Islet precursor cell (in vitro differentiated cells): Measurements from ENCODE around the gene RIMS1.
"Not testable (repeated sequence)": the region's sequence is repeated elsewhere in the genome, so short reads cannot be mapped to it uniquely, and the experiment has no call there.

Experiments used
- DNase-seq: peaks from one replicate; pipeline ENCODE4 v3.0.0-alpha.2; 2018

Gene RIMS1

GRCh38 chr6:71983131-71983530, 96.8 kb downstream of the RIMS1 start:
- DNase-seq = no peak

DNA sequence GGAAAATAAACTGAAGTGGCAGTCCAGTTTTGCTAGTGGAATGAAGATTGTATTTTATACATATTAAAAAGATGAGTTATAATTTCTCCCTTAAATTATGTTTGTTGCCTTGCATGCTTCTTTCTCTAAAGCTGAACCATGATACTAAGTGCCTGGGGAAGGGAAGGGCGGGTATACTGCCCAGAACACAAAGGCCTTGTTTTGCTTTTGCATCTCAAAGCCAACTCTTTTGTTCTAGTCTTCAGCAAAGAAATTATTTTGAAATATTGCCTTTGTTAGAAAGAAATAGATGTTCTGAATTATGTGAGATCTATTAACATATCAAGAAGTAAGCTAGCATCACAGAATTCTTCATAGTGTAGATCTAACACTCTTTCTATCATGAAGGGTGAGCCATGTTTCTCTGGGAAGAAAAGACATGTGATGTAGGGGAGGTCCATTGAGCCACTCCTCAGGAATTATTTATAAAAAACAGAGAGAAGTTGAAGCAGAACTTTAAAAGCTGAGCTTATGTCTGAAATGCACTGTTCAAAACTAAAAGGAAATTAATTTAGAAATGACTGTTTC, 108.4 kb downstream of the RIMS1 start:
- no peak for DNase-seq

- DNase-seq = no peak
Observed at GRCh38 chr6:71997341-71997740, 111.0 kb downstream of the RIMS1 start.

DNA sequence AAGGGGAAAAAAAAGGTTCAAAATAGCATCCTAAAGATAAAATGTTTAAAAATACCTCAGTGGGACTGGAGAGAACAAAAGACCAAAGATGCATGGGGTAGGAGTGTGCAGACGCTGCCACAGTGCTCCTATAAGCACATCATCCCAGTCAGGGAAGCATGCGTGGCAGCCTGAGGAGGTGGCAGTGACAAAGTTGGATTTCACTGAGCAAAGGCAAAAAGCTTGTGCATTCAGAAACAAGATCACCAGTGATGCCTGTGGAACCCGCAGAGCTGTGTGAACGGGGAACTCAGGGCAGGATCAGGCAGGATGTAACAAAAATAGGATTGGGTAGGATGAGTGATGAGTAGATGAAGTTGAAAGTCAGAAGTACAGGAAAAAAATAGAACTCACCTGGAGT, 116.1 kb downstream of the RIMS1 start:
- DNase-seq = no peak

DNA sequence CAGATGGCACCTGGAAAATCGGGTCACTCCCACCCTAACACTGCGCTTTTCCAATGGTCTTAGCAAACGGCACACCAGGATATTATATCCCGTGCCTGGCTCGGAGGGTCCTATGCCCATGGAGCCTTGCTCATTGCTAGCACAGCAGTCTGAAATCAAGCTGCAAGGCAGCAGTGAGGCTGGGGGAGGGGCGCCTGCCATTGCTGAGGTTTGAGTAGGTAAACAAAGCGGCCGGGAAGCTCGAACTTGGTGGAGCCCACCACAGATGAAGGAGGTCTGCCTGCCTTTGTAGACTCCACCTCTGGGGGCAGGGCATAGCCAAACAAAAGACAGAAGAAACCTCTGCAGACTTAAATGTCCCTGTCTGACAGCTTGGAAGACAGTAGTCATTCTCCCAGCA, 120.2 kb downstream of the RIMS1 start:
- not testable (repeated sequence) for DNase-seq

DNA sequence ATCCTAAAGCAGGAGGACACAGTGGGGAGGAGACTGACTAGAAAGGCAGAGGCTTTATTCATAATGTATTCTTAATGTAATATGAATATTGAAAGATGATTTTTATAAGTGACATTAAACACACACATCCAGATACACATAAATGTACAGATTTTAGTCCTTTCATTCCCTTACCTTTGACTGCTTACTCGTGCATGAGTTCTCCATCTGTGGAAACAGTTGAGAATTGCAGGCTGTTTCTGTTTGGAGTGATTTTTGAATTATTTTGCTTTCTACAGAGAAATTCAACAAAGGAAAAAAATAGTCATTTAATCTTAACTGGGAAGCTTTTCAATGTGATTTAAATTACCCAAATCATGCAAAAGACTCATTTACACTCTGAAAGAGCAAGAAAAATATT, 136.5 kb downstream of the RIMS1 start:
- no peak for DNase-seq

GRCh38 chr6:72031471-72031870, 145.1 kb downstream of the RIMS1 start:
- no peak for DNase-seq

DNA sequence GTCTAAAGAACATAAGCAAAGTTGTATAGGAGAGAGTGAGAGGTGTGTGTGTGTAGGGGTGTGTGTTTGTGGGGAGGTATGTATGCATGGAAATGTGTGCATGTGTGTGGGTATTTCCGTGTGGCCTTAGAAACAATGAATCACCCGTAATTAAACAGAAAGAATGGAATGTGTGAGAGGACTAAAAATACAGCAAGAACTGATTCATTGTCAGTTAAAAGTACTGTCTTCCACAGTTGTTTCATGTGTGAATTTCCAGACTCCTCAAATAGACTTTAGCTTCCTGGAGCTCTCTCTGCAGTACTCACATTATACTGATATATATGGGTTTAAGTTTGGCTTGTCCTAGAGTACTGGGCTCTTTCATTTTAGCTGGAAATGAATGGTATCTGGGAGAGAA, 145.7 kb downstream of the RIMS1 start:
- no peak for DNase-seq

GRCh38 chr6:72035486-72035885, 149.1 kb downstream of the RIMS1 start:
- DNase-seq = no peak

- DNase-seq = no peak
Observed at GRCh38 chr6:72035966-72036365, 149.6 kb downstream of the RIMS1 start.

GRCh38 chr6:72037006-72037405, 150.7 kb downstream of the RIMS1 start:
- DNase-seq = no peak

DNA sequence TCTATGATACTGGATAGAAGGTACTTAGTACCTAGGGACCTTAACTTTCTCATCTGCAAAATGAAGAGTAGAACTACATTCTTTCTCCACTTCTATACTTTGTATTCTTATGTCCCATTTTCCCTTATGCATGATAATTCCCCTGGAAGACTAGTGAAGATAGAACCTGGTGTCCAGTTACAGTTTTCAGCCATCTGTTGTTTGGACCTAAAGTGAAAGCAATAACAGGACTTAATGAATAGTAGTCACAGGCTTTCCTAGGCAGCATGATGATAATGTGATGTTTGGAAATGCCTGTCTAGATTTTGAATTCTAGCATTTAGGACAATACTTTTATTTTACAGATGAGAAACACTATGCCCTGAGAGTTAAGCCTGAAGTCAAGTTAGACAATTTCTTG, 153.8 kb downstream of the RIMS1 start:
- DNase-seq = no peak

DNA sequence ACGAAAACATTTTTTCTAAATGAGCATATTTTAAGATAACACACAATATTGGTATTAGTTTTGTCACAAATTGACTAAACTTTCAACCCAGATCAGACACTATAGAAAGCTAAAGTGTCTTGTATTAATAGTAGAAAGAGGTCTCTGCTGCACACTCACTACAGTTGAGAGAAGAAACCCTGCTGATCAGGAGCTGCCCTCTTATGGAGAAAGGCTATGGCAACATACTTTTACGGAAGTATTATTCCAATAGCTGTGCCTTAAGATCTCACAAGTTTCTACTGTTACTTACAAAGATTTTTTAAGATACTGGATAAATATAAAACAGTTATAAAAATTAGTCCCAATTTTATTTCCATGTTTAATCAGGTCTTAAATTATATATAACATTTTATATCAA, 155.7 kb downstream of the RIMS1 start:
- no peak for DNase-seq

DNA sequence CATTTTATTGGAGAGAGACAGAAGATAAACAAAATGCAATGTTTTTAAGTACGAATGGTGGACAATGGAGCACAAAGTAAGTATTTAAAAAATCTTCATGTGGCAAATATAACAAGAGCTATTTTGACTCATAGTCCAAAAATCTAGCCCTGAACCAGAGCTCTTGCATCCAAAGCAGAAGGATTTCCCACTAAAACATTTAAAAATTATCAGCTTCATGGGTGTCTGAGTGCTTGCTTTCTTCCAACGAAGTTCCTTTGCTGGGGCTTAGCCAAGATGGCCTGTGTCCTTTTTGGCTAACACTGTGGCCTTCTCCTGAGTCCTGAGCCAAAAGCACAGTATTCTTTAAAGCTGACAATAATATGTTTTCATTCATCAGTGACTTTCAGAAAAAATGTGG, 161.7 kb downstream of the RIMS1 start:
- no peak for DNase-seq

- no peak for DNase-seq
Observed at GRCh38 chr6:72049376-72049775, 163.0 kb downstream of the RIMS1 start.

GRCh38 chr6:72061286-72061685, 174.9 kb downstream of the RIMS1 start:
- DNase-seq = no peak

DNA sequence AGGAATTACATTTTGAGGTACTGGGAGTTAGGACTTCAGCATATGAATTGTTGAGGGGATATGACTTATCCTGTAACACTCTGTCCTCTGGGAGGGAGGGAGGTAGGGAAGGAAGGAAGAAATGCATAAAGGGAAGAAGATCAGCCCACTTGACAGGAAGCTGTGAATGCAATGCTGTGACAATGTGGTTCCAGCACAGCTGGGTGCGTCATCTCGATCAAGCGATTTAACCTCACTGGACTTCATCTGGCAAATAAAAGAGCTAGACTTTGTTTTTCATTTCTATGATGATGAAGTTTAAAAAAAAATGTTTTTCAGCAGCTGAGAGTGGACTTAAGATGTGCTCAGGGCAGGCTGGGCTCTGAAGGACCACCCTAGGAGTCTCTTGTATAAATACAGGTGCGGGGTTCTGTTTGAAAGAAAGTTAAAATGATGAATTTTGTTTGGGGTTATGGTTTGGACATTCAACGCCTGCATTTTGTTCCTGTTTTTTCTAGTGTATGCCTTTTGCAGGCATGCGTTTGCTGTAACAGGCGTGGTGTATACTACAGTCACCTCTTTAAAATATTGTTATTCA, 178.1 kb downstream of the RIMS1 start:
- no peak for DNase-seq

GRCh38 chr6:72078096-72078495, 191.7 kb downstream of the RIMS1 start:
- DNase-seq = no peak

DNA sequence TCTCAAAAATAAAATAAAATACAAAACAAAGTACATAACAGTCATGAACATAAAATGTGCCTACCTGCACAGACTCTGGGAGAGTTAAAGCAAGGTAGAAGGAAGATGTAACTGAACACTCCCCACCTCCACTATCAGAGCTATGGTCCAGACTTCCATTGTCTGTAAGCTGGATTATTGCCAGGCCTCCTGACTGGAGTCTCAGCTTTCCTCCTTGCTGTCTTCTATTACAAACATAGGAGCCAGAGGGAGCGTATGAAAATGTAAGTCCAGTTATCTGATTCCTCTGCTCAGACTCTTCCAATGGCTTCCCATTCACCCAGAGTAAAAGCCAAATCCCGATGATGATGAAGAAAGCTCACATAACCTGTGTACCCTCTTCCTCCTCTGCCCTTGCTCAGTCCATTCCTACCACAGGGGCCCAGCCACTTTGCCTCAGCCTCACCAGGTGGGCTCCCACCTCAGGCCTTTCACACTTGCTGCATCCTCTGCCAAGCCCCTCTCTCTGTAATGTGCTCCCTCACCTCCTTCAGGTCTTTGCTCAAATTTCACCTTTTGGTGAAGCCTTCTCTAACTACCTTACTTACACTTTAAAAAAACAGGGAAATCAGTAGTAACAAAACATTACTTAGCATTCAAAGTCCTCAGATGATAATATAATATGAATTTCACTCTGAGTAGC, 194.1 kb downstream of the RIMS1 start:
- DNase-seq = no peak

DNA sequence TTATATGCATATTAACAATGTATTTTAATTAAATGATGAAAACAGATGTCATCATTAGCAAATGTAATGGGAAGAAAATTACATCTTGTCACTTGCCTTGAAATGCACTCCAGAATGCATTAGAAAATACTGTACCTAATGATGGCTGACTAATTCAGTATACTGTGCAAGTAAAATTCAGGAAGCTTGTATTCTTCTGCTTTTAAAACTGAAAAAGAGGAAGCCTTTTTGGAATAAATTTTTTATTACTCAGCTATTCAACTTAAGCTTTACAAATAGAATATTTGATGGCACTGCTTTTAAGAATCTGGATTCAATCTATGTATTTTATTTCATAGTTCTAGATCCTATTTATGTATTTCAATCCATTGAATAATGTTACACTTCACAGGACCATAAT, 195.5 kb downstream of the RIMS1 start:
- no peak for DNase-seq

DNA sequence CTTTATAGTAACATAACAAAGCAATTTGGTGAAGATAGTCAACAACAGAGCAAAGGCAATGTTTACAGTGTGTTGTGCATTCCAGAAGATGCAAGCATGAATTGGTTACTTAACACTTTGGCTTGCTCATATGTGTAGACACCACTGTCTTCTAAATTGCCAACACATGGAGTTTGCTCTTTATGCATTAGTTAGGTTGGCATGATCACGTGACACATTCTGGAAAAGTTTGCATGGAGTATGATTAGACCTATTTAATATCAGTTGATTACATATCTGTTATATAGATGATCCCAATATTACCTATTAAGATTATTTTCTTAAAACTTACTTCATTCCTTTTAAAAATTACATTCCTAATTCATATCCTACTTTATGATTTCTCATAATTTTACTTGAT, 197.6 kb downstream of the RIMS1 start:
- no peak for DNase-seq

- DNase-seq = no peak
Observed at GRCh38 chr6:72084992-72085569, 198.7 kb downstream of the RIMS1 start.

DNA sequence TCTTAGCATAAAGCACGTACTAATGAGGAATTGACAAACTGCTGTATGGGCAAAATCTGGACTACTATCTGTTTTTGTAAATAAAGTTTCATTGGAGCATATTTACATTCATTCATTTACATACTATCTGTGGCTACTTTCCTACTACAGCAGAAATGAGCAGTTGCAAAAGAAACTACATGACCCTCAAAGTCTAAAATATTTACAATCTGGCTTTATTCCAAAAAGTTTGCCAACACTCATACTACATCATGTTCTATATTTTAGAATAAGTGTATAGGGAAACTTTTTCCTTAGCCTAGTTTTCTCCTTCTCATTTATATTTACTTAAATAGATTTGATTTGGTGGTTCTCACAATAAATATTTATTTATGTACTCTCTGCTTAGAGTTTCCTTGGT, 208.2 kb downstream of the RIMS1 start:
- no peak for DNase-seq

- DNase-seq = no peak
Observed at GRCh38 chr6:72102561-72102960, 216.2 kb downstream of the RIMS1 start.

DNA sequence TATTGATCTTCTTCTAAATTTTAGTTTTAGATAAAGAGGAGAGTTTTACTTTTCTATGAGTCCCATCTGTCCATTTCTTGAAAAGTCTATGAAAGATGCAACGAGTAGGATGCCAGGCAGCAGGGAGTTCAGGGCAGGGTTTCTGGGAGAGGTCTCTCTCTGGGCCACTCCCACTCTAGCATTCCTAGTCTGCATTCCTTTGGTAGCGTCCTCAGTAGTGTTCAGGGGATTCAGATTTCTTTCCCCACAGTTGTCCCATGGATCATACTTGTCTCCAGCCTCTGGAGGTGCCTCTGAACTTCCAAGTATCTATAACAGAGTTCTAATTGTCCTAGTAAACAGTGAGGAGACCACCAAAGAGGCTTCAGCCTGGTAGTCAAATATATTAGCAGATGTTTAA, 225.3 kb downstream of the RIMS1 start:
- peak; percentile 50 for DNase-seq
